Calu3 (cell line): Measurements from ENCODE around the gene GTPBP6. TPM values are rescaled to one million over a fixed set of nuclear protein-coding genes. Genes with fewer than 3 reads are reported as not detected.

ENCODE experiments used
- BruUV-seq: library from RNA; stranded (reverse); fragments of 400-500 nt; replicated peaks from 2 replicates; lab custom pipeline; 2021; lab: Mats Ljungman, UMichigan
- CTCF ChIA-PET: fragments of 300-600 bp; sonication (Branson Sonifier 250); formaldehyde crosslinking; loops from one replicate; lab custom pipeline; 2022; ENCODE audit warnings: antibody characterized with exemption; lab: Charles Lee
- DNase-seq: peaks from one replicate; pipeline ENCODE4 v3.0.0; 2022
- H3K27ac Mint-ChIP-seq: one replicate; pipeline ENCODE4 v1.8.0; 2022; ENCODE audit warnings: mixed read lengths; ENCODE audit not compliant: unreplicated experiment
- H3K27me3 Mint-ChIP-seq: one replicate; pipeline ENCODE4 v1.8.0; 2022; ENCODE audit warnings: mixed read lengths; ENCODE audit not compliant: unreplicated experiment
- H3K36me3 Mint-ChIP-seq: one replicate; pipeline ENCODE4 v1.8.0; 2022; ENCODE audit warnings: mild to moderate bottlenecking, moderate library complexity, mixed read lengths; ENCODE audit not compliant: insufficient read depth, unreplicated experiment
- H3K4me1 Mint-ChIP-seq: one replicate; pipeline ENCODE4 v1.8.0; 2022; ENCODE audit warnings: mild to moderate bottlenecking, low read depth, mixed read lengths; ENCODE audit not compliant: unreplicated experiment
- H3K4me3 Mint-ChIP-seq: one replicate; pipeline ENCODE4 v1.8.0; 2022; ENCODE audit warnings: mild to moderate bottlenecking, low read depth, moderate library complexity, mixed read lengths; ENCODE audit not compliant: unreplicated experiment
- H3K9me3 Mint-ChIP-seq: one replicate; pipeline ENCODE4 v1.8.0; 2022; ENCODE audit warnings: low read depth, mixed read lengths; ENCODE audit not compliant: unreplicated experiment
- CTCF ChIP-seq: fragments of 200-600 bp; IDR thresholded peaks from one replicate; pipeline ENCODE4 v1.8.0; 2022; ENCODE audit warnings: antibody characterized with exemption; ENCODE audit not compliant: unreplicated experiment
- intact Hi-C: fragments of 100-400 bp; cut with micrococcal nuclease; formaldehyde crosslinking; loops from one replicate; pipeline ENCODE4 v1.10.0; 2022; ENCODE audit not compliant: unreplicated experiment
- total RNA-seq: library from RNA; stranded (reverse); gene quantifications from 2 replicates; pipeline ENCODE4 v1.2.3, GENCODE V29; 2022

The GTPBP6 gene
- total RNA-seq, 1 experiment from 2014 or later: 32.9 TPM

DNA sequence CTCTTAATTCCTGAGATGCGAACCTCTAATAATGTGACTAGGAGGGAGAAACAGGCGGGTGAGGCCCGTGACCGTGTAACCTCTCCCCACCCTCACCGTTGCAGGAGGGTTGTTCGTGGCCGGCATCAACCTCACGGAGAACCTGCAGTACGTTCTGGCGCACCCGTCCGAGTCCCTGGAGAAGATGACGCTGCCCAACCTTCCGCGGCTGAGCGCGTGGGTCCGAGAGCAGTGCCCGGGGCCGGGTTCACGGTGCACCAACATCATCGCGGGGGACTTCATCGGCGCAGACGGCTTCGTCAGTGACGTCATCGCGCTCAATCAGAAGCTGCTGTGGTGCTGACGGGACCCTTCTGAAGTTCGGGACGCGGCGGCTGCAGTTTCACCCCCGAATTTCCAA lies 19.6 kb downstream of the GTPBP6 start:
- CTCF ChIA-PET: no interaction called here

DNA sequence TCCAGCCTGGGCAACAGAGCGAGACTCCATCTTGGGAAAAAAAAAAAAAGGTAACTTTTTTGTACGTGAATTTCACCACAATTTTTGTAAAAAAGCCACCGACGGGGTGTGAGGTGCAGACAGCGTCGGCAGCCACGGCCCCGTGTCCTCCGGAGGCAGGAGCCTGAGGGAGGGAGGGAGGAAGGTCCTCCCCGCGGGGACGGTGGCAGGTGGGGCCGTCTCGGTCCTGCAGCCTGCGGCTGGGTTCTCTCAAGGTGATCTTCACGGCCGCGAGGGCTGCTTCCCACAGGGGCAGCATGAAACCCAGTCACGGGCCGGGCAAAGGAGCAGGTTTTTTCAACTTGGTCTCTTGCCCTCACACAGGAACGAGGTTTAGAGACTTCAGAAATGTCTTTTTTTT lies 23.5 kb downstream of the GTPBP6 start:
- no peak overlapping the region for H3K4me3 Mint-ChIP-seq
- H3K27ac Mint-ChIP-seq: no peak overlapping the region
- no peaks in the 10 kb centered on the region for H3K4me1 Mint-ChIP-seq
- no peak for DNase-seq
- no peak for TF ChIP-seq CTCF
- no peaks in the 10 kb centered on the region for H3K27me3 Mint-ChIP-seq
- CTCF ChIA-PET: no interaction called here
- H3K9me3 Mint-ChIP-seq: no peaks in the 10 kb centered on the region
- H3K36me3 Mint-ChIP-seq: peaks cover 20% of the 10 kb centered on the region
- intact Hi-C loops: no loop called here
- BruUV-seq: no TSS peak

More for the DNA sequence above, 19.6 kb downstream of the GTPBP6 start:
- DNase-seq: no peak
- no peak overlapping the region for H3K4me3 Mint-ChIP-seq
- no peaks in the 10 kb centered on the region for H3K9me3 Mint-ChIP-seq
- peaks cover 14% of the 10 kb centered on the region for H3K36me3 Mint-ChIP-seq
- no peak for TF ChIP-seq CTCF
- intact Hi-C loops: no loop called here
- no peak overlapping the region for H3K27ac Mint-ChIP-seq
- BruUV-seq: no TSS peak
- no peaks in the 10 kb centered on the region for H3K4me1 Mint-ChIP-seq
- H3K27me3 Mint-ChIP-seq: no peaks in the 10 kb centered on the region

- CTCF ChIA-PET: no interaction called here
- H3K27ac Mint-ChIP-seq: no peak overlapping the region
- no peaks in the 10 kb centered on the region for H3K4me1 Mint-ChIP-seq
- H3K36me3 Mint-ChIP-seq: peaks cover 22% of the 10 kb centered on the region
- no TSS peak for BruUV-seq
- TF ChIP-seq CTCF: no peak
- H3K9me3 Mint-ChIP-seq: no peaks in the 10 kb centered on the region
- intact Hi-C loops: no loop called here
- no peak for DNase-seq
- no peak overlapping the region for H3K4me3 Mint-ChIP-seq
- H3K27me3 Mint-ChIP-seq: no peaks in the 10 kb centered on the region
Observed at GRCh38 chrX:292900-293897, 25.4 kb downstream of the GTPBP6 start.

- no peaks in the 10 kb centered on the region for H3K9me3 Mint-ChIP-seq
- no peak for TF ChIP-seq CTCF
- BruUV-seq: no TSS peak
- peaks cover 23% of the 10 kb centered on the region for H3K36me3 Mint-ChIP-seq
- intact Hi-C loops: no loop called here
- H3K4me1 Mint-ChIP-seq: no peaks in the 10 kb centered on the region
- no peak for DNase-seq
- no peaks in the 10 kb centered on the region for H3K27me3 Mint-ChIP-seq
- CTCF ChIA-PET: no interaction called here
- H3K27ac Mint-ChIP-seq: no peak overlapping the region
- no peak overlapping the region for H3K4me3 Mint-ChIP-seq
Observed at GRCh38 chrX:291411-291901, 27.1 kb downstream of the GTPBP6 start.
